HG03135 (cell line): ENCODE results near the gene PFN2.
"Not testable (repeated sequence)": the region's sequence is repeated elsewhere in the genome, so short reads cannot be mapped to it uniquely, and the experiment has no call there.

Experiments used
- ATAC-seq: cut with Tn5 transposase; IDR thresholded peaks from one replicate; pipeline ENCODE4 v1.9.1; 2021; ENCODE audit warnings: mild to moderate bottlenecking, moderate library complexity; ENCODE audit not compliant: unreplicated experiment

The PFN2 gene

GRCh38 chr3:149969110-149969939 lies 1.4 kb downstream of the PFN2 start:
- ATAC-seq: no peak

DNA sequence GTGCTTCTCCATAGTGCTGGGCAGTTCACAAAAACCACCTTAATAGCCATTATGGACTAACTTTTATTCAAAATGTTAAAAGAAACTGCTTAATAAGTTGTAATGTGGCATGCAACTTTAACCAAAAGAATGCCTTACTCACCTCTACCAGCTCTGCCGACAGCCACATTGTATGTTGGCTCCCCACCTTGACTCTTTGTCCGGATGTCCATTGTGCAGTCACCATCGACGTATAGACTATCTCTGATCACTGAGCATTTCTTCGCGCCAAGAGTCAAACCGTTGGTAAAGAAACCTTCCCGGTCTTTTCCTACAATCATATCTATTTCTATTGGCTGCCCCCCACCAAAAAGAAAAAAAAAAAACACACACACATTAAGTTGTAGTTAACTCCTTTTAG lies 2.5 kb downstream of the PFN2 start:
- ATAC-seq: no peak

DNA sequence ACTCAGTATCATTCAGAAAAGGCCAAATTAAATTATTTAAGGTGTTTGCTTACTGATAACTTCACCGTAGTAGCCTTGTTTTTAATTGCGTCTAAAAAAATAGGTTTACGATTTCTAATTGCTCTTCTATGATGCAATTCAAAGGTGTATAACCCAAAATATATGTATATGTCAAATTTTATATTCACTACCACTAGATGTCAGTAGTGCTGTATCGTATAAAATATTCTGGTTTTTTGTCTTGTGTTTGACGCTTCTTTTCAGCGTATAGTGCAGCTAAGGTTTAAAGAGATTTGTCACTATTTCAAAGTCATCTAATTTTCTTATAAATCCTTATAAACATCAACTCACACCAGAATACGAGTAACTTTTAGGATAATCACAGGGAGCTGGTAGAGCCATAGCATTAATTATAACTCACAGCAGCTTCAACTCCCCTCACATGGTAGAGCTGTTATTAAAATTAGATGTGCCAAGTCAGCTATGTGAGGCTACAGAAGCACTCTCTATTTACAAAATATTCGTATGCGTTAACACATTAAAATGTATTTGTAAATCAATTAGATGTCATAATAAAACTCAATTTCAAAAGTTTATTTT lies 3.5 kb downstream of the PFN2 start:
- ATAC-seq: no peak

DNA sequence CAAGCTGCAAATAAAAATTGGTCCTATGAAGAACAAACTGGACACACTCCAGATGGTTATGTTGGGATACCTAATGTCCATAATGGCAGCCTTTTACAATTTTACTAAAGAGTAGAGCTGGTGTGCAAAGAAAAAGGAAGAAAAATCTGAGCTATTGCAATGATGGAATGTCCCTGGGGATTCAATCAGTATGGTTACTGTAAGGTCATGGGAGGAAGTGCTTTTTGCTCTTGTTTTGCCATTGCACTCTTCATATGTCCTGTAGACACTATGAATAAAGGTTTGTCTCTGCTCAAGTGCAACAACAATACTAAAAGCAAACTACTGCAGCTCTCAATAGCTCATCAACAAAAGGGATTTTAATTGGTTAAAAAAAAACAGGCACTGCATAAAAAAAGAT lies 5.4 kb downstream of the PFN2 start:
- ATAC-seq: no peak

DNA sequence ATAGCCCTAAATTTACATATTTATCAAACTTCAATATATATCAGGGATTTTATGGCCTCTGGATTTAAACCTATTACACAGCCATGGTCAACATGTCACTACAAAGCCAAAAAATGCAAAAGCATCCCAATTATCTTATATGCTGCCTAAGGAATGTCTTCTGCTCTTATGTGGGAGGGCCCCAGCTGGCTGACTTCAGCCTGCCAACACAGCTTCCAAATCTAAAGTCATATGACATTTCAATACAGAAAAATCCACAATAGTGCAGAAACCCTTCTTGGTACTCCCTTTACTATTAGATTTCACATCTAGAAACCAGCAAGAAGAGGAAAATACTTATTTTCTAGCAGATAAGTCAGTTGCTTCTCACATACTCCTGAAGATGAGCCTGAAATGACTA lies 6.4 kb downstream of the PFN2 start:
- no peak for ATAC-seq

DNA sequence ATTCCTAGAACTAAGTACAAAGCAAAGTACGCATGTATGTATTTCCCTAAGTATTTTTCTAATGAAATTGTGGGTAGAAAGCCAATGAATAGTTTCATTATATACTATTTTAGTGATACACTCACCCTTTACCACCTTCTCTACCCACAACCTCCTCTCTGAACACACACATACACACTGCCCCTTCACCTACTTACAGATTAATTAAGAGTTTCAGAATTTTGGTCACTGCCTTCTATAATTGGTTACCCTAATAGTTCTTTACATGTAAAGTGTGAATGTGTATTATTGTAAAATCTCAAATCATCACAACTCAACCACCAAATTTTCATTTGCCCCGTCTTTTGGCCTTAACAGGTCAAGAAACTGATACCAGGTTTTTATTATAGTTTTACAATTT lies 7.2 kb downstream of the PFN2 start:
- ATAC-seq: no peak

DNA sequence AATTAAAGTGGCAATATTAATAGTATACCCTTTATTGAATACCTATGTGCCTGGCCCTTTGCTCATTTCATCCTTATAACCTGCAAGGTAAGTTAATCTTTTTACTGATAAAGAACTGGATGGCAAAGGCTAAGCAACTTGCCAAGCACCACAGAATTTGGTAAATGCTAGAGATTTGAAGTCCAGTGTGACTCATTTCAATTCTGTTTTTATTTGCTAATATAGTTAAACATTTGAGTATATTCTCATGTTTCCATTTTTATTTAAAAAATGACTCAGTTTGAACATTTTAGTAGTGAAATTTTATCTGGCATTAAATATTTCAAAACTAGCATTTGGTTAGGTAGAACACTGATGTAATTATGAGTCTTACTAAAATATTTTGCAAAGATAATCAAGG lies 11.3 kb downstream of the PFN2 start:
- ATAC-seq: no peak

DNA sequence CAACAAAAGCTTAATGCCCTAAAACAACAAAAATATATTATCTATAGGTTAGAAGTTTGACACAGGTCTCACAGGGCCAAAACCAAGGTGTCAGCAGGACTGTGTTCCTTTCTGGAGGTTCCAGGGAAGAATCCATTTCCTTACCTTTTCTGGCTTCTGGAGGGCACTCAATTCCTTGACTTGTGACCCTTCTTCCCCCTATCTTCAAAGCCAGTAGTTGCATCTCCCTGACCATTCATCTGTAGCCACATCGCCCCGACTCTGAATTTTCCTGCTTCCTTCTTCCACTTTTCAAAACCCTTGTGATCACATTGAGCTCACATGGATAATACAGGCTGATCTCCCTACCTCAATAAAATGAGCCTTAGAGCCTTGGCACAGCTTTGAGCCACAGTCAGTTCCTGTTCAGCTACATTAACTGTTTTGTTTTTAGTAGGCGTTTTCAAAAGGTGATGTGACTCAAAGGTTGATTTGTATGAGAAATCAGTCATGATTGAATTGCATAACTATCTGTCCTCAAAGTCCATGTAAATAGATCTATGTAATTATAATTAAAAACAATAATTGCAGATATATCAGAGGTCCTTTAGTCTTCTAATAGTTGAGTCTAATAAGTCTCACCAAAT lies 12.4 kb downstream of the PFN2 start:
- ATAC-seq: no peak

- ATAC-seq: no peak
Measured at GRCh38 chr3:149957361-149958125, 13.2 kb downstream of the PFN2 start.

DNA sequence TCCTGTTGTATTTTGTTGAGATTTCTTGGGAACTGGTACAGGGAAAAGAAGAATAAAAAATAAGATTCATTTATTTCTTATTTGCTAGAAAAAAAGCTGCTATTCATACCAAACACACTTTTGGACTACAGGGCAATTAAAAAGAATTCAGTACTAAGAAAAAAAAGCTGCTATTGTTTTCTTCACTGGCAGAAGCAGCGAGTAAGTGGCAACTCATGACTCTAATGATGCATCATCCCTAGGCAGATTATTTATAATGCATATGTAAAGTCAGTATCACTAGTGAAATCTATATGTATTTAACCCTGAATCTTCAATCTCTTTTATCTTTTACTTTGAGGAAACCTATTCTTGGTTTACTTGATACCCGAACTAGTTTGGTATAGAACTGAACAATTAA lies 15.2 kb downstream of the PFN2 start:
- no peak for ATAC-seq

DNA sequence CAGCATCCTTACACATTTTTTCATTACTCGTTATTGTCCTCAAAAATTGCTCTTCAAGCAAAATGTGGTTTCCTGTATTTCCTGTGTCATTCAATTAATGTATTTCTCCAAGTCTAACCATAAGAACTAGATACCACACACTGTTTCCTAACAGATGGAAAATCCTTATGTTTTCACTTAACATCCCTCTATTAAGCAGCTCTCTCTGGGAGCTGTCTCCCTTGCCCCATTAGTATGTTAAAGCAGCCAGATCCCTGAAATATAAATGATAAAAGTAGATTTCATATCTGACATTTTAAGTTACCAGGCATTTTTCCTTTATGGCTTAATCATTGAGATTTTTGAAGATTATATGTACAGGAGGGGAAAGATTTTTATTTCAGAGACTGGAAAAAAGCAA lies 15.9 kb downstream of the PFN2 start:
- no peak for ATAC-seq

- no peak for ATAC-seq
Measured at GRCh38 chr3:149949181-149949580, 21.5 kb downstream of the PFN2 start.

GRCh38 chr3:149947231-149947630 lies 23.5 kb downstream of the PFN2 start:
- ATAC-seq: no peak

- ATAC-seq: not testable (repeated sequence)
Measured at GRCh38 chr3:149943966-149944365, 26.7 kb downstream of the PFN2 start.

DNA sequence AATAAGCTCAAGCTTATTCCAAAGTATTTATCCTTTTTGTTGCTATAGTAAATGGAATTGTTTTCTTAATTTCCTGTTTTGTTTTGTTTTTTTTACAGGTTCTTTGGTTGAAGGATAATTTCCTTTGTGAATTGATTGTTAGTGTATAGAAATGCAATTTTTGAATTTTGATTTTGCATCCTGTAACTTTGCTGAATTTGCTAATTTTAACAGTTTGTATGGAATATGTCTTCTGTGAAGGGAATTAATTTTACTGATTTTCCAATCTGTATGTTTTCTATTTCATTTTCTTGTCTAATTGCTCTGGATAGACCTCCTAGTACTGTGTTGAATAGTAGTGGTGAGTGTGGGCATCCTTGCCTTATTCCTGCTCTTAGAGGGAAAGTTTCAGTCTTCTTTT lies 28.3 kb downstream of the PFN2 start:
- no peak for ATAC-seq

- no peak for ATAC-seq
Measured at GRCh38 chr3:149941946-149942345, 28.7 kb downstream of the PFN2 start.

DNA sequence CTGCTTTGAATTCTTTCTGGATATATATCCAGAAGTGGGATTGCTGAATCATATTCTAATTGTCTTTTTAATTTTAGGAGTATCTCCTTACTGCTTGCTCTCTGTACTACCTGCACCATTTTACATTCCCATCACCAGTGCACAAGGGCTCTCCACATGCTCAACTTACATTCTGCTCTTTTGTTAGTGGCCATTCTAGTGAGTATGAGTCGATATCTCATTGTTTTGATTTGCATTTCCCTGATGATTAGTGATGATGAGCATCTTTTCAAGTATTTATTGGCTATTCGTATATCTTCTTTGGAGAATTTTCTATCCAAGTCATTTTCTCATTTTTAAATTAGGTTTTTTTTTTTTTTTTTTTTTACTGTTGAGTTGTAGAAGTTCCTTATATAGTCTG lies 29.5 kb downstream of the PFN2 start:
- no peak for ATAC-seq

DNA sequence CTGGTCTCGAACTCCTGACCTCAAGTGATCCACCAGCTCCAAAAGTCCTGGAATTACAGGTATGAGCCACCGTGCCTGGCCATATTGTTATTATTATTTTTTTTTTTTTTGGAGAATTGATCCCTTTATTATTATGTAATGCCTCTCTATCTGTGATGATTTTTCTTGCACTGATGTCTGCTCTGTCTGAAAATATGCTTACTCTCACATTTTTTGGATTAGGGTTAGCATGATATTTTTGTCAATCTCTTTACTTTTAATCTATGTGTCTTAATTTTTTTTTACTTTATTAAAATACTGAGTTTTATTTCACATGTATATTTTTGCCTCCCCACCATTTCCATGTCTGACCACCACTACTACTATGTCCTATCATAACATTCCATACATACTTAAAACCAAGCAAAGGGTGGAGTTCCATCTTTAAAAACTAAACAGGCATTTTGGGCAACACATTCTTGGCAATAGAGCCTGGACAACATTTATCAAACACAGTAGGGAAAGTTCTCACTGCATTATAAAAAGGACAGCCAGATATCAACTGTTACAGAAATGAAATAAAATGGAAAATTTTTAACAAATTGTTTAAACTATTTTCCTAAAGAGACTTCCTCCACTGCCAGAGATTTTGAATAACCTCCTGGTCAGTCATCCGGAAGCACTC lies 32.2 kb downstream of the PFN2 start:
- ATAC-seq: not testable (repeated sequence)

- ATAC-seq: peak; percentile 63
Measured at GRCh38 chr3:149936812-149937230, 33.9 kb downstream of the PFN2 start.

DNA sequence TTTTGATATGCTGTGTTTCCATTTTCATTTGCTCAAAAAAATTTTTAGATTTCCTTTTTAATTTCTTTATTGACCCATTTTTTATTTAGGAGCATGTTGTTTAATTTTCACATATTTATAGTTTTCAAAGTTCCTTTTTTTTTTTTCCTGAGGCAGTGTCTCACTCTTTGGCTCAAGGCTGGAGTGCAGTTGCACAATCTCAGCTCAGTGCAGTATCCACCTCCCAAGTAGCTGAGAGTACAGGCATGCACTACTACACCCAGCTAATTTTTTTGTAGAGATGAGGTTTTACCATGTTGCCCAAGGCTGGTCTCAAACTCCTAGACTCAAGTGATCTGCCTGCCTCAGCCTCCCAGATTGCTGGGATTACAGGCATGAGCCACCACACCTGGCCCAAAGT lies 36.2 kb downstream of the PFN2 start:
- no peak for ATAC-seq

- ATAC-seq: no peak
Measured at GRCh38 chr3:149933858-149934257, 36.8 kb downstream of the PFN2 start.
